ENCODE data around the gene MRPL58.
"Not testable (repeated sequence)": the region's sequence is repeated elsewhere in the genome, so short reads cannot be mapped to it uniquely, and the experiment has no call there.

Gene MRPL58

DNA sequence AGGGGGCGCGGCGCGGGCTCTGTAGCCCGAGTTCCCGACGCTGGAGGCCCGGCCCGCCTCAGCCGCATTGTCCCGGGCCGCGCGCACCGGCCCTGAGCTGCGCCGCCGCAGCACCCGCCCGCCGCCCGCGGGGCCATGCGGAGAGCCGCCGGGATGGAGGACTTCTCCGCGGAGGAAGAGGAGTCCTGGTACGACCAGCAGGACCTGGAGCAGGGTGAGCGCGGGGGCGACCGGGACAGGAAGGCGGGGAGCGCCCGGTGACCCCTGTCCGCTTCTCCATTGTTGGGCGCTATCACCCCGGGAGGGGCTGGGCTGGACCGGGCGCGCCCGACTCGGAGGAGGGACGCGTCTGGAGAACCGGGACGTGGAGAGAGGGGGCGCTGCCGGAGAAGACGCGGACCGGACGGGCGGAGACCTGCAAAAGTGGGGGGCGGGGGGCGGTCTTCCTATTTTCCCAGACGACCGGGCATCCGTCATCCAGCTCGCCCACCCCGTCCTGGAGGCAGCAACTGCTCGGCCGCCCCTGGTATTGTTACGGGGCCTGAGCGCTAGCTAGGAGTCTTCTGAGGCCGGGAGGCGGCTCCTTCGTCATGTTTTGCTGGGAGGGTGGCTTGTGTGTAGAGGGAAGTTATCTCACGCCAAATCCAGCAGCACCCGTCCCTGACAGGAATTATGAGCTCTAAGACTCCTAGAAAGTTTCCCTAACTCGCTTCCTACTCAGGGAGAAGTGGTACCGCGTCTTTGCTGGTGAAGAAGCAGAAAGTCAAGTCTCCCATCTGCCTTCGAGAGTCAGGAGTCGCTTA is 24.4 kb upstream of the MRPL58 start:
- DNase-seq: no peak

DNA sequence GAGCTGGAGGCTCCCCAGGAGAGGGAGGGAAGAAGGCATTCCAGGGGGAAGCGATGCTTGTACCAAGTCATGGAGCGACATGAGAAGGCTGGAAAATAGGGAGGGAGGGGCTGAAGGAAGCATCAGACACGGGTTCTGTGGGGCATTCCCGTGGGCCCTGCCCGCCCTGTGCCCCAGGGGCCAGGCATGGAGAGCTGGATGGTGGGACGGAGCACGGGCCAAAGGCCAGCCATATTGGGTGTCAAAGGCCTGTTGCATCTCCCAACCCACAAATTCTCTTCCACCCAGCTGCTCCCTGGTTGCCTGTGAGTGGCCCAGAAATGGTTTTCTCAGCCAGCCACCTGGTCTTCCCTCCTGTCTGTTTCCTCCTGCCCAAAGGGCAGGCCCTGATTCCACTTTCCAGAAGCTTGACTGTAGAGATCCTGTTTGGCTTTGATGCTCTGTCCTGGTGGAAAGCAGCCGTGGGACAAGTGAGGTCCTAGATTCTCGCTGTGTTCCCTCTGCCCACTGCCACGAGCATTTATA is 21.8 kb upstream of the MRPL58 start:
- no peak for DNase-seq

DNA sequence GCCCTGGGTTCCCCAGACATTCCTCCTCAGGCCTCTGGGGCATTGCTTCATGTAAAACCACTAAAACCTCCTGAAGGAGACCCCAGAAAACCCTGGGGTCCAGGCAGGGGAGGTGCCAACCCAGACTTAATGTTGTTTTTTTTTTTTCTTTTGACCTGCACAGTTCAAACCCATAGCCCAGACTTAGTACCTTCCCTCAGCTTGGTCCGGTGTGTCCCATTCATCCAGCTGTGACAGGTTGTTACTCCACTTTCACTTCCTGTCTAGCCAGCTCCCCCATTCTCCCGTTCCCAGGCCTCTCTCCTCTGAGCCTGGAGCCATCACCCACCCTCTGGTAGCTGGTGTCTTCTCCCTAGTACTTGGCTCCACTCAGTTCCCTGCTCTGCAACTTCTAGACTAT is 20.2 kb upstream of the MRPL58 start:
- no peak for DNase-seq

DNA sequence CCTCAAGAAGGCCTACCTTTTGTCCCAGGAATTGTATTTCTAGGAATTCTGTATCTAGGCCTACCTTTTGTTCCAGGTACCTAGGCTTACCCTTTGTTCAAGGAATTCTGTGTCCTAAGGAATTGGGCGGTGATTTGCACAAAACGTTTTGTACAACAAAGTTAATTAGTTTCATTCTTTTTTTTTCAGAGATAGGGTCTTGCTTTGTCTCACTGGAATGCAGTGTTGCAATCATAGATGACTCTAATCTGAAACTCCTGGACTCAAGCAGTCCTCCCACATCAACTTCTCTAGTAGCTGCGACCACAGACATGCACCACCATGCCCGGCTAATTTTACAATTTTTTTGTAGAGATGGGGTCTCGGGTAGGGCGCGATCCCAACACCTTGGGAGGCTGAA is 18.0 kb upstream of the MRPL58 start:
- no peak for DNase-seq

DNA sequence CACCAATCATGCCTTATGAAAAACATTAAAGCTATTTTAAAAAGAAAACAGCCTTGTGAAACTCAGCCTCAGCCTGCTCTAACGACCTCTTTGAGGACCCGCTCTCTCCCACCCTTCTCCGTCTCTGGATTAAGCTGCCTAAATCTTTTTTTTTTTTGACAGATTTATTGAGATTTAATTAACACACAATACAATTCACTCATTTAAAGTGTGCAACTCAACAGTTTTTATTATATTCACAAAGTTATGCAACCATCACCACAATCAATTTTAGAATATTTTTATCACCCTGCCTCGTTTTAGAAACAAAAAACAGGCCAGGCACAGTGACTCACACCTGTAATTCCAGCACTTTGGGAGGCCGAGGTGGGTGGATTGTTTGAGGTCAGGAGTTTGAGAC is 16.6 kb upstream of the MRPL58 start:
- DNase-seq: no peak

DNA sequence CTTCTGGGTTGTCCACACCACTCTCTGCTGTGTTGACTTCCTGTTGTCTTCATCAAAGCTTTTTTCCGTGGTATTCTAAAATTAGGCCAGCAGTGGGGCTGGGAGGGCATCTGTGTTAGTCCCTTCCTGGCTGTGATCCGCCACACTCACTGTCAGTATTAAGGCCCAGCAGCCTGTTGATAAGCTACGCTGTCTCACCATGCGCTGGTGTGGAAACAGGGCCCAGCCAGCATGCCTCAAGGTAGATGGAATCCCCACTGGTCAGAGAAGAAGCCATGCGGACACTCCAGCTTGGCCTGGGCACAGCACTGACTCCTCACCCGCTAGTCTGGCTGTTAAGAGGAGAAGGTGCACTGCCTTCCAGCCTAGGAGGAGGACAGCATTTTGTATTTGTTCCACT is 13.7 kb upstream of the MRPL58 start:
- no peak for DNase-seq

DNA sequence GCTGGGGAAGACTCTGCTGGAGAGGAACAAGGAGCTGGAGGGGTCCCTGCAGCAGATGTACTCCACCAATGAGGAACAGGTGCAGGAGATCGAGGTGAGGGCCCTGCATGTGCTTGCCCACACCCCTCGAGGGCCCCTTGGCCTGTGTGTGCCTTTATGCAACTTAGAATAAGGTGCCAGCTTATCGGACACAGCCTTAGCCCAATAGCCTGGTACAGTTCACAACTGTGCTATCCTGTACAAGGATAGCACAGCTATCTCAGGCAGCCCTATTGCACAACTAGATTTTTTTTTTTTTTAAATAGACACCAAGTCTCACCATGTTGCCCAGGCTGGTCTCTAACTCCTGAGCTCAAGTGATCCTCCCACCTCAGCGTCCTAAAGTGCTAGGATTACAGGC is 12.9 kb upstream of the MRPL58 start:
- no peak for DNase-seq

DNA sequence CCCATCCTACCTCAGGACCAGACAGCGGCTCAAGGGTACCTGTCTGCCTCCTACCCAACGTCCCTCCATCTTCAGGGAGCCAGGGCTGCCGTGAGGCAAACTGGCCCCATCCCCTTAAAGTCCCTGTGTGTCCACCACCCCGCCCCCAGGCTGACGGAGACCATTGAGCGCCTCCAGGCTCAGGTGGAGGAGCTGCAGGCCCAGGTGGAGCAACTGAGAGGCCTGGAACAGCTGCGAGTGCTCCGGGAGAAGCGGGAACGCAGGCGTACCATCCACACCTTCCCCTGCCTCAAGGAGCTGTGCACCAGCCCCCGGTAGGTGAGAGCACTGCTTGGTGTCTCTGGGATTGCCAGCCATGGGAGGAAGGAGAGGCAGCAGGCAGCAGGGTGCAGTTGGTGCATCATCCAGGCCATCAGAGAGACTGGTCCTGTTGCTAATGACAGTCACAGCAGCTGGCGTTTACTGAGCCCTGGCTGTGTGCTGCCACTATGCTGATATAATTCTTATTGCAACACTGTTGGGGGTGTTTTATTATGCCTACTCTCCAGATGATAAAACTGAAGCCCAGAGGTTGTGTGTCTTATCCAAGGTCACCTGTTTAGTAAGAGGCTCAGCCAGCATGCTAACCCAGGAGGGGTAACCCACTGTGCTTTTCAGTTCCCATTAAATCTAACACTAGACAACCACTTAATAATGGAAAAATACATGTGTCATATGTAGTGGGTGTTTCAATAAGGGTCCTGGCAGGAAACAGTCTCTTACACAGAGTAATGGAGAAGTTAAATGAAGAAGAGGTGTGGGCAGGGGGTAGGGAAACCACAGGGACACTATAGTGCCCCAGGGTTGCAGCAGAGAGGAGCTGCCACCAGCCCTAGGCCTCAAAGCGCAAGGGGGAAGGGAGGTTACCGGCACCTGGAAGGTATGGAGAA is 10.3 kb upstream of the MRPL58 start:
- no peak for DNase-seq

DNA sequence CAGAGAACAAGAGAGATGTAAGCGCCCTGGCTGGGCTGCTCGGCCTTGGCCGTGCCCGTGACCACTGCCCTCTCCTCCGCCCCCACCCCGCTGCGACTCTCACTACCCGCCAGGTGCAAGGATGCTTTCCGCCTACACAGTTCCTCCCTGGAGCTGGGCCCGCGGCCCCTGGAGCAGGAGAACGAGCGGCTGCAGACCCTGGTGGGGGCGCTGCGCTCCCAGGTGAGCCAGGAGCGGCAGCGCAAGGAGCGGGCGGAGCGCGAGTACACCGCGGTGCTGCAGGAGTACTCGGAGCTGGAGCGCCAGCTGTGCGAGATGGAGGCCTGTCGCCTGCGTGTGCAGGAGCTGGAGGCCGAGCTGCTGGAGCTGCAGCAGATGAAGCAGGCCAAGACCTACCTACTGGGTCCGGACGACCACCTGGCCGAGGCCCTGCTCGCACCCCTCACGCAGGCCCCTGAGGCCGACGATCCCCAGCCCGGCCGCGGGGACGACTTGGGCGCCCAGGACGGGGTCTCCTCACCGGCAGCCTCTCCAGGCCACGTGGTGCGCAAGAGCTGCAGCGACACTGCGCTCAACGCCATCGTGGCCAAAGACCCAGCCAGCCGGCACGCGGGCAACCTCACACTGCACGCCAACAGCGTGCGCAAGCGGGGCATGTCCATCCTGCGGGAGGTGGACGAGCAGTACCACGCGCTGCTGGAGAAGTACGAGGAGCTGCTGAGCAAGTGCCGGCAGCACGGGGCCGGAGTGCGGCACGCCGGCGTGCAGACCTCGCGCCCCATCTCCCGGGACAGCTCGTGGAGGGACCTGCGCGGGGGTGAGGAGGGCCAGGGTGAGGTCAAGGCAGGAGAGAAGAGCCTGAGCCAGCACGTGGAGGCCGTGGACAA is 9.2 kb upstream of the MRPL58 start:
- DNase-seq: no peak

DNA sequence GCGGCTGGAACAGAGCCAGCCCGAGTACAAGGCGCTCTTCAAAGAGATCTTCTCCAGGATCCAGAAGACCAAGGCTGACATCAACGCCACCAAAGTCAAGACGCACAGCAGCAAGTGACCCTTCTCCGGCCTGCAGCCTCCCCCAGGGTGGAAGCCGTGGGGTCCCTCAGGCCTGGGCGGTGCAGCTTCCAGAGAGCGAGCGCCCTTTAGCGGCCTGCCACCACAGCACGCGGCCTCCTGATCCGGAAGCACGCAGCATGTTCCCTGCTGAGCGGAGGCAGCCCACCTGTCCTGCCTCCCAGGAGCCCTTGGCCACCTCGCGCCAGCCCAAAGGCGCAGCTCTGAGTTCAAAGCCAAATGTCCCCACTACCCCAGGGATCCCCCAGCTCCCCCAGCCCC is 8.5 kb upstream of the MRPL58 start:
- no peak for DNase-seq

DNA sequence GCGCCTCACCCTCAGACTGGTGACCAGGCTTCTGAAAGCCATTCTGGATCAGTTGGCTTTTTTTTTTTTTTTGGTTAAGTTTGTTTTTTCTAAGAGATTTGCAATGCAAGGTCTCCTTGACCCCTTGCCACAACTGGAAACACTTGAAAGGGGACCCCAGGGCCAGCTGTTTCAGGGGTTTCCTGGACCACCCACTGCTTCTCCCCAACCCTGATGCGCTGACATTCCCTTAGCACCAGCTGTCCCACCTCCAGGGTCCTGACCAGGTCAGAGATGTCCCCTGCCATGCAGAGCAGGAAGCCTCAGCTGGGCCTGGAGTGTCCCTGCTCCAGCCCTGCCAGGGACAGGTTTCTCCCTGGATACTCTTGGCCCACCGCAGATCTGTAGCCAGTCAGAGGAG is 8.1 kb upstream of the MRPL58 start:
- no peak for DNase-seq

DNA sequence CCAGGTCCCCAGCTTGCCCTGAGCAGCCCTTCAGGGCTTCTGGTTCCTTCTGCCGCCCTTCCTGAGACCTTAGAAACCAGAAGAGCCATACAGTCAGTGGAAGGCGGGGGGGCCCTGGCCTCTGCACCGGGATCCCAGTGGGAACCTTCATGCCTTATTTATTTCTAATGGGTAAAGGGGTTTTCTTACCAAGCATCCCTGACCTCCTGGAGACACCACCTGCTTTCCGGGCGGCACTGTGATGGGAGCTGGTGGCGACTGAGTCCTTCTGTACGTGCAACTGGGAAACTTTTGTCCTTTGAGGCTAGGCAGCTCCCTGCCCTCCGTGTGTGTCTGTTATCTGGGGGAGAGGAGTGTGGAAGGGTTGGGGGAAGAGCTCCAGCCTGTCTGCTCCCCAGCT is 7.2 kb upstream of the MRPL58 start:
- no peak for DNase-seq

DNA sequence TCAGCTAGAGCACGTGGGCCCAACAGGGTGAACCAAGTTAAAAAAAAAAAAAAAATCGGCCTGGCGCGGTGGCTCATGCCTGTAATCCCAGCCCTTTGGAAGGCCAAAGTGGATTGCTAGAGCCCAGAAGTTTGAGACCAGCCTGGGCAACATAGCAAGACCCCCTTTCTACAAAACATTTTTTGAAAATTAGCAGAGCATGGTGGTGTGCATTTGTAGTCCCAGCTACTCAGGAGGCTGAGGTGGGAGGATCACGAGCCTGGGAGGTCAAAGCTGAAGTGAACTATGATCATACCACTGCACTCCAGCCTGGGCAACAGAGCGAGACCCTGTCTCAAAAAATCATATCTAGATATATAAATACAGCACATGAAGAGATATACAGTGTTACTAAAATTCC is 6.4 kb upstream of the MRPL58 start:
- DNase-seq: not testable (repeated sequence)

DNA sequence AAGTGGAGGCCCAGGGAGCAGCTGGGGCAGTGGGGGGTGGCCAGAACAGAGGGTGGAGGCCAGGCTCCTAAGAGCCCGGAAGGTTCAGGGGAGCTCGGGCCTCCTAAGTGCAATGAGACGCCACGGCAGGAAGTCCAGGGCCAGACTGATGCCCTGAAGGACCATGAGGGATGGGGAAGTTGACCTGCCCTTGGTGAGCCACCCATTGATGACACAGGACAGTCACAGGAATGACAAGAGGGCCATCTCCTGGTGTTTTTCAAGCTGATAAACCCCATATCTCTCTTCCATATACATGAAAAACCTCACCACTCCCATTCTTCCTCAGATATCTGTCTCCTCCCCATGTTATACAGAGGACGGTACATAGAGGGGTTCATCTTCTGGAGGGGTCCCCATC is 5.8 kb upstream of the MRPL58 start:
- DNase-seq: no peak

DNA sequence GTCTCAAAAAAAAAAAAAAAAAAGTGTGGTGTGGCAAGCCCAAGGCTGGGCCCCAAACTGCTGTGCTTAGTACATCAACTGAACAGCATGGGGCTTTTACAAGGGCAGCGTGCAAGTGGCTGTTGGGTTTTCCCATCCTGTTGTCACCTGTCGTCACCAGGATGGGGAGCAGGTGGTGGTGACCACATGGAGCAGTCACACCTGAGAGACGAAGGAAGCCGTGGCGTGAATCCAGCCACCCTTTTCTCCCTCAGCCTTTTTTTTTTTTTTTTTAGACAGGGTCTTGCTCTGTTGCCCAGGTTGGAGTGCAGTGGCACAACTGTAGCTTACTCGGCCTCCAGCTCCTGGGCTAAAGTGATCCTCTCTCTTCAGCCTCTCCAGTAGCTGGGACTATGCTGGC is 4.1 kb upstream of the MRPL58 start:
- no peak for DNase-seq

DNA sequence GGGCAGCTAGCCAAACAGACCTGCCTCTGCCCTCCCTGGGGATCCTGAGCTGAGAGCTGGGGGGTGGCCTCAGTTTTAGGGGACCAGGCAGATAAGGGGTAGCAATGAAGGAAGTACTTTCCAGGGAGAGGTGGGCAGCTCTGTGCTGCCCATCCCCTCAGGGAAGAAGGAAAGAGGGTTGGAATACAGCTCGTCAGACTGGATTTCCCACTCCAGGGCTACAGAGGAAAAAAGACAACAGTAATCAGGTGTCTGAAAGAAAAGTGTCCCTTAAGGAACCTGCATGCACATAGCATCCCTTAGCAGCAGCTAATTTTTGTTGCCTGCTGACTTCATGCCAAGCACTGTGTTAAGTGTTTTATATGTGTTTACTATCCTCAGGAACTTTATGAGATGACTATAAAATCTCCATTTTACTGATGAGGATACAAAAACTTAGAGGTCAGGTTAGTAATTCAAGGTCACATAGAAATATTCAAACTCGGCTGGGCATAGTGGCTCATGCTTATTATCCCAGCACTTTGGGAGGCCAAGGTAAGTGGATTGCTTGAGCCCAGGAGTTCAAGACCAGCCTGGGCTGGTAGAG is 3.2 kb upstream of the MRPL58 start:
- no peak for DNase-seq

DNA sequence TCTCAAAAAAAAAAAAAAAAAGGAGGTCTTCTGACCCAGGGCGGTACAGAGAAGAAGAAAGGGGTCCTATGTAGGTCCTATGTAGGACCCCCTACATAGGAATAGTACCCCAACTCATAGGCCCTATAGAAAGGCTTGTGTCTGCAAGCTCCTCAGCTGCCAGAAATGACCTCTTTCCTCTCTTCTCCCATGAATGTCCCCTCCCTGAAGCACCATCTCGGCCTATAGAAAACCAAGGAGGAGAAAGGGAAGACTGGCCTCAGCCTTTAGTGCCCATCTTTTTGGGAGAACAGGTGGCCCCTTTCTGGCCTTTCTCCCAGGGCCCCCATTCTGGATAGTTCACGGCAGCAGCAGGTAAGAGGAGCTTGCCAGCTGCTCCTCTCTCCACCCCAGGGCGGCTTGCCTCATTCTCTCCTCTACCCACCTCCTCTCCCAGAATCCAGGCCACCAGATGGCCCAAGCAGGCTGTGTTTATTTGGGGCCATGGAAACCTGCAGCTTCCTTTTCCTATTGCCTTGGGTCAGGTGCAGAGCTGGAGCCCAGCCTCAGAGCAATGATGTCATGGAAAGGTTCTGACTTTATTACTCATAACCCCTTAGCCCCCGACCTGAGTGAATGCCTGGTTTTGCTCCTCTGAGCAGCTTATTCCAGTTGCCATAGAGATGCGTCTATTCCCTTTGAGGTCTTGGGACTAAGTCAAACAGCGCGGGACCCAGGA is 1.6 kb upstream of the MRPL58 start:
- no peak for DNase-seq

DNA sequence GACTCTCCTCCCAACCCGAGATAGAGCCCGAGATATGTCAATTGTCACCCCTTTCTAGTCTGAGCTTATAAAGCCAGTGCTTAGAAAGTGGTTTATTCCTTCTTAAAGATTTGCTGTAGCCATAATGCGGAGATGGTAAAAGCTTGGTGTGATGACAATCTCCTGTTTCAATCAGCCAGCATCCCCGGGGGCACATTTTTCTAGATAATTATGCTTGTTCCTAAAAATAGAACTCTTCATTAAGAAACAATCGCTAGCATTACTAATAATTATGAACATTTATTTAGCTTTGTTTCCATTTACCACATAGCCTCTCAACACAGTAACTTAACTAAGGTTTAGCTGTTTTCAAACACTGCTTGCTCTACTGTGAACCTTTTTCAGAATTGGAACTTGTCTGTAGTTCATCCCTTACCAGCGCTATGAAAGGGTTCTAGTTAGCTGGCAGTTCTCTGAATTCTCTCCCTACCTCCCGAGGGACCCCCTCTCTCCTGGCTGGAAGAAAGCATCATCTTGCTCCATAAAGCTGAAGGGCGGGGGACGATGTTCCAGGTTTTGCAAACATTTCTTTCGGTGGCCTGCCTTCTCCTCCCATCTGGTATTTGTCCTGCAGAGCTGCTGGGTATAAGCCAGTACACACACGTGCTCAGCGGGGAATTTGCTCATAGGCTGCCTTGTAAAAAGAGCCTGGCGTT is 922 bp upstream of the MRPL58 start:
- DNase-seq: no peak

DNA sequence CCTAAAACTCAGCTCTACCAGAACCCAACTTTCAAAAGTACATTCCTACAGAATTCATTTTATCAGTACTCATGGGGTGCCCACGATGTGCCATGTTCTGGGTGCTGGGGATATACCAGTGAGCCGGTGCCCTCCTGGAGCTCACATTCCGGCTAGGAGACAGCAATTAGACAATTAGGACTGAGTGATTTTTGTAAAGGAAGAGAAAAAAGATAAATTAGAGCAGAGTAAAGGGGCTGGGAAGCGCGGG is 449 bp upstream of the MRPL58 start:
- DNase-seq: no peak

DNA sequence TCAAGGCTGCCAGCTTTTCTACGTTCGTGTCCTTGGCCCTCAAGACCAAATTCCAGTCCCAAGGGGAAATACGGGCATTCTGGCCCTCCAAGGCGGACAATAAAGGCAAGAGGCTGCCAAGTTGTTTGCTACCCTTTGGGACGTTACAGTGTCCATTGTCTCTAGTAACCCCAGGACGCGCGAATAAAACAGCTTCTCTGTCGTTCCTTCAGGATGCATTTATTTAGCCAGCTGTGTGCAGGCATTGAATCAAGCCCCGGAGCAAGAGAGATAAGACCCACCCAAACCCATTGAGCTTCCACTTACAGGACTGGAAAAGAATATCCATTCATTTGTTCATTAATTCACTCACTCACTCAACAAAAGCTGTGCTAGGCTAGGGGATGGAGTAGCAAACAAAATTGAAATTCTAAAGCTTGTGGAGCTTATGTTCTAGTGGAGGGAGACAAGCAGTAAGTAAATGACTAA is 656 bp downstream of the MRPL58 start:
- DNase-seq: no peak

DNA sequence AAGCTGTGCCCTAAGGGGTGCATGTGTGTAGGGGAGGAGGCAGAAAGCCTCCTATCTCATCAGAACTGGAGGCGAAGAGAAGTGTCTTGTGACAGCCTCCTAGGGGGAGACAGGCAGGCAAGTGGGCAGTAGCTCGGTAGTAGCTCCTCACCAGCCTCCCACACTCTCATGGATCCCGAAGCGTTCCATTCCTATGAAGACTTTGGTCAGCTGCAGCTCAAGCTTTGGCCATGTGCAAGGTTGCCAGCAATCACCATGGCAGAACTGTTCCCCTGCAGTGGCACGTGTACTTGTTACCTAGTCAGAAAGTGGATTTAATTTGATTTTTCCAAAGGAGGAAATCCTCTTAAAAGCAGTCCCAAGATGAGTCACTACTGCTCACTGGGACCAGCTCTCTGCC is 6.7 kb downstream of the MRPL58 start:
- no peak for DNase-seq

All from effector CD8-positive, alpha-beta T cell (primary cell).